H9 (cell line): Measurements from ENCODE around the gene SPEN. TPM values are rescaled to one million over a fixed set of nuclear protein-coding genes. Genes with fewer than 3 reads are reported as not detected.

Source experiments
- DNase-seq: peaks from one replicate; pipeline ENCODE4 v3.0.0-alpha.2; 2017
- H2AFZ ChIP-seq: one replicate; pipeline ENCODE4 v1.6.1; 2013; ENCODE audit warnings: mild to moderate bottlenecking, low read length, control low read depth, moderate library complexity
- H2AK5ac ChIP-seq: 2 replicates; pipeline ENCODE4 v1.6.1; 2013; ENCODE audit warnings: low read length, control low read depth, mixed read lengths; ENCODE audit not compliant: insufficient read length
- H2BK120ac ChIP-seq: one replicate; pipeline ENCODE4 v1.6.1; 2013; ENCODE audit warnings: low read depth, mild to moderate bottlenecking, low read length, control low read depth, inconsistent platforms; ENCODE audit not compliant: poor library complexity, severe bottlenecking
- H2BK12ac ChIP-seq: 2 replicates; pipeline ENCODE4 v1.6.1; 2013; ENCODE audit warnings: low read length, control low read depth, mixed read lengths, low read depth; ENCODE audit not compliant: insufficient read length
- H2BK15ac ChIP-seq: 2 replicates; pipeline ENCODE4 v1.6.1; 2013; ENCODE audit warnings: low read depth, low read length, control low read depth
- H2BK20ac ChIP-seq: one replicate; pipeline ENCODE4 v1.6.1; 2013; ENCODE audit warnings: low read depth, mild to moderate bottlenecking, low read length, control low read depth, inconsistent platforms; ENCODE audit not compliant: poor library complexity, severe bottlenecking
- H2BK5ac ChIP-seq: 2 replicates; pipeline ENCODE4 v1.6.1; 2013; ENCODE audit warnings: low read length, control low read depth, mixed read lengths; ENCODE audit not compliant: insufficient read length
- H3K14ac ChIP-seq: 2 replicates; pipeline ENCODE4 v1.6.1; 2013; ENCODE audit warnings: low read length, control low read depth; ENCODE audit not compliant: insufficient read depth
- H3K18ac ChIP-seq: 2 replicates; pipeline ENCODE4 v1.6.1; 2013; ENCODE audit warnings: low read depth, mild to moderate bottlenecking, mixed read lengths, low read length, control low read depth; ENCODE audit not compliant: insufficient read length
- H3K23ac ChIP-seq: 2 replicates; pipeline ENCODE4 v1.6.1; 2013; ENCODE audit warnings: low read length, control low read depth, mixed read lengths, low read depth; ENCODE audit not compliant: insufficient read length
- H3K23me2 ChIP-seq: 2 replicates; pipeline ENCODE4 v1.6.1; 2013; ENCODE audit warnings: low read depth, mild to moderate bottlenecking, mixed read lengths, low read length, control low read depth; ENCODE audit not compliant: insufficient read length, poor library complexity, severe bottlenecking
- H3K27ac ChIP-seq: 2 replicates; pipeline ENCODE4 v1.5.1; 2013; ENCODE audit warnings: low read length, control low read depth, mixed read lengths, low read depth; ENCODE audit not compliant: insufficient read length
- H3K27me3 ChIP-seq: 2 replicates; pipeline ENCODE4 v1.6.1; 2013; ENCODE audit warnings: low read length, control low read depth, inconsistent platforms; ENCODE audit not compliant: insufficient read depth
- H3K4ac ChIP-seq: 2 replicates; pipeline ENCODE4 v1.6.1; 2013; ENCODE audit warnings: low read depth, mild to moderate bottlenecking, control low read depth, inconsistent platforms, low read length, moderate library complexity
- H3K4me1 ChIP-seq: 2 replicates; pipeline ENCODE4 v1.6.1; 2013; ENCODE audit warnings: low read length, control low read depth, inconsistent platforms; ENCODE audit not compliant: insufficient read depth
- H3K4me2 ChIP-seq: 2 replicates; pipeline ENCODE4 v1.6.1; 2013; ENCODE audit warnings: low read length, control low read depth, mixed read lengths; ENCODE audit not compliant: insufficient read length, insufficient read depth
- H3K56ac ChIP-seq: 2 replicates; pipeline ENCODE4 v1.6.1; 2013; ENCODE audit warnings: low read depth, mild to moderate bottlenecking, mixed read lengths, low read length, control low read depth; ENCODE audit not compliant: insufficient read length
- H3K79me1 ChIP-seq: 2 replicates; pipeline ENCODE4 v1.6.1; 2013; ENCODE audit warnings: low read depth, mild to moderate bottlenecking, moderate library complexity, low read length, control low read depth, inconsistent platforms; ENCODE audit not compliant: insufficient read depth, poor library complexity, severe bottlenecking
- H3K79me2 ChIP-seq: 2 replicates; pipeline ENCODE4 v1.6.1; 2013; ENCODE audit warnings: low read length, control low read depth, inconsistent platforms; ENCODE audit not compliant: insufficient read depth
- H3K9ac ChIP-seq: 2 replicates; pipeline ENCODE4 v1.6.1; 2013; ENCODE audit warnings: low read length, control low read depth, mixed read lengths; ENCODE audit not compliant: insufficient read length; ENCODE audit errors: extremely low read depth
- H3K9me3 ChIP-seq: one replicate; pipeline ENCODE4 v1.6.1; 2013; ENCODE audit warnings: low read depth, low read length, inconsistent platforms; ENCODE audit not compliant: control insufficient read depth
- H3T11ph ChIP-seq: one replicate; pipeline ENCODE4 v1.6.1; 2013; ENCODE audit warnings: mild to moderate bottlenecking, low read length, control low read depth, inconsistent platforms
- H4K20me1 ChIP-seq: one replicate; pipeline ENCODE4 v1.6.1; 2013; ENCODE audit not compliant: control insufficient read depth, insufficient read length, insufficient read depth
- H4K5ac ChIP-seq: 2 replicates; pipeline ENCODE4 v1.6.1; 2013; ENCODE audit warnings: low read depth, mild to moderate bottlenecking, mixed read lengths, low read length, control low read depth; ENCODE audit not compliant: insufficient read length
- H4K8ac ChIP-seq: replicated peaks from 2 replicates; pipeline ENCODE4 v1.6.1; 2013; ENCODE audit warnings: low read length, control low read depth, mixed read lengths, low read depth; ENCODE audit not compliant: insufficient read length
- H4K91ac ChIP-seq: 2 replicates; pipeline ENCODE4 v1.6.1; 2013; ENCODE audit warnings: low read depth, mild to moderate bottlenecking, moderate library complexity, mixed read lengths, low read length, control low read depth; ENCODE audit not compliant: insufficient read length
- H3K27ac Mint-ChIP-seq, 3 experiments: 2 replicates in 2 of 3; 3 replicates in 1 of 3; pipeline ENCODE4 v1.8.0; 2020 to 2021; ENCODE audit warnings: mixed read lengths in 3 of 3, mild to moderate bottlenecking in 1 of 3, moderate library complexity in 1 of 3
- H3K27me3 Mint-ChIP-seq: 2 replicates; pipeline ENCODE4 v1.8.0; 2021; ENCODE audit warnings: low read depth, mild to moderate bottlenecking, moderate library complexity, mixed read lengths
- H3K36me3 Mint-ChIP-seq, 3 experiments: 2 replicates in 2 of 3; 3 replicates in 1 of 3; pipeline ENCODE4 v1.8.0; 2020 to 2021; ENCODE audit warnings: low read depth in 3 of 3, mixed read lengths in 3 of 3; ENCODE audit not compliant: insufficient read depth in 1 of 3
- H3K4me1 Mint-ChIP-seq, 2 experiments: 2 replicates each; pipeline ENCODE4 v1.8.0; 2020; ENCODE audit warnings: mixed read lengths in 2 of 2
- H3K4me3 Mint-ChIP-seq, 2 experiments: 2 replicates in 1 of 2; 3 replicates in 1 of 2; pipeline ENCODE4 v1.8.0; 2020 to 2021; ENCODE audit warnings: mild to moderate bottlenecking in 2 of 2, mixed read lengths in 2 of 2, moderate library complexity in 1 of 2
- H3K9me3 Mint-ChIP-seq, 2 experiments: 2 replicates in 1 of 2; 3 replicates in 1 of 2; pipeline ENCODE4 v1.8.0; 2020; ENCODE audit warnings: mild to moderate bottlenecking in 2 of 2, mixed read lengths in 2 of 2, moderate library complexity in 1 of 2
- CTCF ChIP-seq: fragments of 200-600 bp; sonication (generic); conservative IDR thresholded peaks from 3 replicates; pipeline ENCODE4 v1.8.0; 2021; ENCODE audit warnings: antibody characterized with exemption, mild to moderate bottlenecking
- WGBS: extraction: QIAGEN DNeasy Blood & Tissue Kit; methylation state at CpG from one replicate; pipeline ENCODE4 v1.1.7; 2013; ENCODE audit warnings: missing lambda C conversion rate, low lambda C conversion rate, mixed read lengths; ENCODE audit not compliant: insufficient read length; ENCODE audit errors: extremely low coverage; 5-methylcytosine and 5-hydroxymethylcytosine counted together
- total RNA-seq: library from RNA; stranded (reverse); gene quantifications from 2 replicates; pipeline ENCODE4 v1.2.1, GENCODE V29; 2021

Gene SPEN
- total RNA-seq, 1 experiment from 2014 or later, result 59.6 TPM

- no peak overlapping the region for H3K4ac ChIP-seq
- H3K4me1 Mint-ChIP-seq, result peaks cover 3 to 4% of the 10 kb centered on the region in 2 experiments
- no CpG with 5 or more reads among the region's 9 CpGs for WGBS
- no peak overlapping the region for H2BK12ac ChIP-seq
- H3K36me3 Mint-ChIP-seq, result peaks cover 67 to 94% (median 92%) of the 10 kb centered on the region in 3 experiments
- no peak overlapping the region for H3K56ac ChIP-seq
- no peaks in the 10 kb centered on the region for H3K27me3 Mint-ChIP-seq
- DNase-seq, result no peak
- H3K23ac ChIP-seq, result no peak overlapping the region
- no peak overlapping the region for H3K27ac Mint-ChIP-seq
- H4K5ac ChIP-seq, result no peak overlapping the region
- no peak overlapping the region for H2AFZ ChIP-seq
- H3K9ac ChIP-seq, result no peak overlapping the region
- no peaks in the 10 kb centered on the region for H3K4me1 ChIP-seq
- no peak overlapping the region for H3K4me2 ChIP-seq
- no peak overlapping the region for H4K8ac ChIP-seq
- no peak overlapping the region for H3K18ac ChIP-seq
- H2BK5ac ChIP-seq, result no peak overlapping the region
- H2BK15ac ChIP-seq, result no peak overlapping the region
- H3K9me3 ChIP-seq, result no peaks in the 10 kb centered on the region
- no peak overlapping the region for H2AK5ac ChIP-seq
- no peak overlapping the region for H3K4me3 Mint-ChIP-seq
- no peak overlapping the region for H4K91ac ChIP-seq
- TF ChIP-seq CTCF, result no peak
- H4K20me1 ChIP-seq, result no peaks in the 10 kb centered on the region
- no peak overlapping the region for H3K14ac ChIP-seq
- H3K27ac ChIP-seq, result no peak overlapping the region
- no peak overlapping the region for H2BK20ac ChIP-seq
- no peaks in the 10 kb centered on the region for H3K9me3 Mint-ChIP-seq
- no peaks in the 10 kb centered on the region for H3K79me2 ChIP-seq
- no peak overlapping the region for H2BK120ac ChIP-seq
- no peaks in the 10 kb centered on the region for H3K27me3 ChIP-seq
- H3K79me1 ChIP-seq, result no peaks in the 10 kb centered on the region
- no peaks in the 10 kb centered on the region for H3K23me2 ChIP-seq
- H3T11ph ChIP-seq, result no peak overlapping the region
Measured at GRCh38 chr1:15932612-15933011, 85.1 kb downstream of the SPEN start.
